Hematopoietic multipotent progenitor cell treated with erythropoietin and hydrocortisone succinate and interleukin-3 and kit ligand, for 4 days (in vitro differentiated cells): ENCODE data around the gene STUB1.
A peak's percentile ranks its signal among the peaks of the same experiment; 100 is the strongest.

Experiments
- DNase-seq: peaks from one replicate; pipeline ENCODE4 v3.0.0-alpha.2; 2015

Gene STUB1

DNA sequence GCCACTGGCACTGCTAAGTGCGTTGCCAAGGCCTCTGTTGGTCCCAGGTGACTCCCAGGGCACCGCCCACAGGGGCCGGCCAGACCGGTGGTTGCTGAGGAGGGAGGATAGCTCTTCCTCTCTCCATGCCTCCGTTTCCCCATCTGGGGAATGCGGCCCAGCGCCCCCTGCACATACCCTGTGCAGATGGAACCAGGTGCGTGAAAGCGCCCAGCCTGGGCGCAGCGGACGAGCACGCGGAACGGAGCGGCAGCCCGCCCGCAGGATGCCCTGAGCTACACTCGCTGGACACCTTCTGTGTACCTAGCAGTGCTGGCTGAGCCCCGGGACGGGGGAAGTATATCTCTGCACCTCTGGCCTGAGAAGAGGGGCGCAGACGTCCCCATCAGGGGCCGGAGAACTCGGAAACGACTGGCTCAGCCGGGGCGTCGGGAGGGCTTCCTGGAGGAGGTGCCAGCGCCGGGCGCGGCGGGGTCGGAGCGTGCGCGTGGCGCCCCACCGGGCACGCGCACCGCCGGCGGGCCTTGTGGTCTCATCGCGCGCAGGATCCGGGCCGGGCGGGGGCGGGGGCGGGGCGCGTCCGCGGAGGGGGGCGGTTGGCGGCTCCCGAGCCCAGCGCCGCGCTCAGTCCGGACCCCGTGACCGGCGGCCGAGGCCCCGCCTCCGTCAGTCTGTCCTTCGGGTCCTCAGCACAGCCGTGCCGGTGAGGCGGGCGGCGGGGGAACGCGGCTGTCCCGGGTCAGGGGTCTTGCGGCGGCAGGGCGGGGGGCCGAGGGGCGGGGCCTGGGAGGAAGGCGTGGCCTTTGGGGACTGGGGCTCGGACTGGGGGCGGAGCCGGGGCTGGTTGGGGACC lies 46.5 kb downstream of the STUB1 start, which contains the start of the genes CCDC78 and HAGHL:
Gene CCDC78 (minus strand): TSS at position 6 of the 853 bp plus-strand sequence. CDS start 76 bp downstream, outside the sequence.
Gene HAGHL (plus strand): TSS at position 669 of the 853 bp plus-strand sequence. CDS start 404 bp downstream, outside the sequence.
- DNase-seq = peak; percentile 82

DNA sequence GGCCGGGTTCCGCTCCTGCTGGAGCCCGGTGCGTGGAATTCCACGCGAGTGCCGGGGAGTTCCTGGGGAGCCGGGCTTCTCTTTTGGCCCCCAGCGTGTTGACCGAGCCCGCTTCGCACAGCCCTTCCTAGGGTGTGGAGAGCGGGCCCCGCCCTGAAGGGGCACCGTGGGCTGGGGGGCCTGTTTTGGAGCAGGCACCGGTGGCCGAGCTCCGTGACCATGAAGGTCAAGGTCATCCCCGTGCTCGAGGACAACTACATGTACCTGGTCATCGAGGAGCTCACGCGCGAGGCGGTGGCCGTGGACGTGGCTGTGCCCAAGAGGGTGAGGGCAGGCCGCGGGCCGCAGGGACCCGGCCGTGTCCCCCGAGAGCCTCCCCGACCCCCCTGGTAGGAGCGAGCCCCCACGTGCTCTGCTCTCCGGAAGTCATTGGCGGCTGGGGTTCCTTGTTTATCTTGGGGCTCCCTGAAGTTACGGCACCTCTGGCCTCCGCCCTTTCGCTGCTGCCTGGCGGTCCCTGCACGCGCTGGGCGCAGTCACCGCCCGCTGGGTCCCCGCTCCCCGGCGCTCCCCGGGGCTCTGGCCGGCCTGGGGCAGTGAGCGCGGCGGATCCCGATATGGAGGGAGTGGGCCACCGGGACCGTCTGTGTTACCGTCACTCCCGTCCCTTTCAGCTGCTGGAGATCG lies 47.2 kb downstream of the STUB1 start:
- peak; percentile 85 for DNase-seq

GRCh38 chr16:728131-728889 lies 48.1 kb downstream of the STUB1 start:
- DNase-seq = peak; percentile 92

DNA sequence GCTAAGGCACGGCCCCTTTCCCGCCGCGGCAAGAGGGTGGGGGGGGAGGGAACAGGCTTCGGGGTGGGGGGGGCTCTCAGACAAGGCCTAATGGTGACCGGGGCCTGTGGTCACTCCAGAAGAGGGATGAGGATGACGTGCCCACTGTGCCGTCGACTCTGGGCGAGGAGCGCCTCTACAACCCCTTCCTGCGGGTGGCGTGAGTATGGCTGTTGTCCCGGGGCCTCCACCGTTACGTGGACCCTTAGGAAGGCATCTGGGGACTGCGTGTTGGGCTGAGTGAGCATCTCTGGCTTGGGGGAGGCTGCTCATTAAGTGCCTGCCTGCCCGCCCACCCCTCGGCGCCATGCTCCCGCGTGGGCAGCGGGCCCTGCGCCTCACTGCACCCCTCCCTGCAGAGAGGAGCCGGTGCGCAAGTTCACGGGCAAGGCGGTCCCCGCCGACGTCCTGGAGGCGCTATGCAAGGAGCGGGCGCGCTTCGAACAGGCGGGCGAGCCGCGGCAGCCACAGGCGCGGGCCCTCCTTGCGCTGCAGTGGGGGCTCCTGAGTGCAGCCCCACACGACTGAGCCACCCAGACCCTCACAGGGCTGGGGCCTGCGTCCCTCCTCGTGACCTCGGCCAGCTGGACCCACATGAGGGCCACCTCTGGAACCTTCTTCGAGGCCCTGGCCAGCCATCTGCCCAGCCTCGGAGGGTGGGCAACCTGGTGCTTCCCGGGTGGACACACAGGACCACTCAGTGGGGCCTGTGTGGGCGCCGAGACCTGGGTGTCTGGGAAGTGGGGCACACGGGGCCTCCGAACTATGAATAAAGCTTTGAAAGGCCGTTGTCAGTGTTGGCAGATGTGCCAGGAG lies 48.9 kb downstream of the STUB1 start:
- DNase-seq = peak; percentile 5

DNA sequence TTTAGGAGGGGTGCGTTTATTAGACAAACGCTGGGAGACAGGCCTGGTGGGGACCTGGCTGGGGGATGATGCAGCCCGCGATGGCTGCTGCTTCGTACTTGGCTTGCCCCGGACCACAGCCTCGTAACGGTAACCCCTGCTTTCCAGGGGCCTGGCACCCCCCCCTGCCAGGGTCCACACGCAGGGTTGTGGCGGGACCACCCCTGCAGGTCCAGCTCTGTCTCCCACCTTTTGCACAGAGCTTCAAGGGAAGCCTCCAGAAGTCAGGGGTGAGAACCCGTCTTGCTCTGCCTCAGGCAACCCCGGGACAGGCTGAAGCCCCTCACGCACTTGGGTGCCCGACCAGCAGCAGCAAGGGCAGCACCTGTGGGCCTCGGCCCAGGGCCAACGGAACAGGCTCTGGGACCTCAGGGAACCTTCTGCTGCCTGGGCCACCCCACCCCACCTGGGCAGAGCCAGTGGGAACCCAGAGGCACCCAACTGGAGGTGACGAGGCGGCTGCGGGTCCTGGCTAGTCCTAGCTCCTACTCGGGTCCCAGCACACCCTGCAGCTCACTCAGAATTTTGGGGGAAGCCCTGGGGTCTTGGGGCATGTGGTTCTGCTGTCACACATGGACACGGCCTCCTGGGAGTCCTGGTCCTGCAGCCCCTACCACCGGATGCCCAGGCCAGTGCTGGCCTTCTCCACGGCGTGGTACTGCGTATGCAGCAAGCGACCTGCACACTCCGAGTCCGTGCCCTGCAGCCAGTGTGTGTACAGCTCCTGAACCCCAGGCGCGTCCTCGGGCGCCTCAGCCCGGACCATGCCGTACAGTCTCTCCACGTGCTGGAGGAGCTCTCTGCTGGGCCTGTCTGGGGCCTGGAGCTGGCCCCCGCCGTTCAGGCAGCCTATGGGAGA lies 49.8 kb downstream of the STUB1 start:
- peak; percentile 3 for DNase-seq

DNA sequence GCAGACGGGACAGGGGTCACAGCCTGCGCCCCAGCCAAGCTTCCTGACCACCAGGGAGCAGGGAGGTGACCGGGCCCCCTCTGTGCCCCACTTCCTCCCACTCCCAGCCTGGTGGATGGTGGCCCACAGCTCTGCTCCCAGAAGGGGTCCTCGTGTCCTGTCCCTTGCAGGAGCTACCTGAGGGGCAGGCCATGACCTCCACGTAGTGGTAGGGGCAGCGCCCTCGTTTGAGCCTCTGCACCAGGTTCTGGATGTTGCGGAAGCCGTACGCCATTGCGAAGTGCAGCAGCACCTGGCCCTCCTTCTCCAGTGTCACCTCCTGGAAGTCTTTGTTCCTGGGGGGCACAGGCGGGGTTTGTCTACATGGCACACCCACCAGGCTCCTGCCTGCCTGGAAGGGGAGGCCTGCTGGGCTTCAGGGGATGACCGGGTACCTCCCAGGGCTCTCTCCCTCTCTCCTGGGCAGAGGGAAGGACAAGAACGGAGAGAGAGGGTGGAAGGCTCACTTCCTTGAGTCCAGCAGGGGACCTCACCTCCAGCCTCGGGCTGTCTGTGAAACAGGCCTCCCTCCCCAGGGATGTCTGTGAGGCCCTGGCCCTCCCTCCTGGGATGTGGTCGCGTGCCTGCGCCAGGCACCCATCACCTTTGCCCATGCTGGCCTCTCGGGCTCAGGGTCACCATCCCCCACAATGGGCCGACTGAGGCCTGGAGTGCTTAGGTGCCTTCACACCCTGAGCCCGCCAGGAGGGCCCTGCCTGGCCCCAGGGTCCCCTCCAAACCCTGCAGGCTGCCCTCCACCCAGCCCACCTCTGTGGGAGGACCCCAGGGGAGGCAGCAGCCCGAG lies 50.7 kb downstream of the STUB1 start:
- peak; percentile 1 for DNase-seq

GRCh38 chr16:732332-732731 lies 52.1 kb downstream of the STUB1 start:
- no peak for DNase-seq
